ENCODE results near the gene MCTP1. TPM values are rescaled to one million over a fixed set of nuclear protein-coding genes. Genes with fewer than 3 reads are reported as not detected.
A peak's percentile ranks its signal among the peaks of the same experiment; 100 is the strongest.

Gene MCTP1
- total and polyA plus RNA-seq, 2 of the 13 experiments (the other 11 are each of a cell fraction or from before 2014, with no cell fraction given): 0.15 to 0.48 TPM

GRCh38 chr5:95050708-95051107, 234.2 kb downstream of the MCTP1 start:
- in situ Hi-C loops (cut with HindIII; ENCODE audit: extremely low pct_ligation_motif_present, low pct_unique_long_range_greater_than_20kb): no loop called here
- DNase-seq (ENCODE audit: low spot score) (no peak), ATAC-seq (no peak), FAIRE-seq (no peak)
- Histone ChIP-seq H3K4me2 (ENCODE audit: low read depth, low read length) (no peak overlapping the region), H3K4me1 (ENCODE audit: insufficient read depth, low read length) (no peaks in the 10 kb centered on the region), H3K79me2 (ENCODE audit: insufficient read depth, low read length) (no peaks in the 10 kb centered on the region), H3K27ac (ENCODE audit: extremely low read length, insufficient read depth, low read length) (no peak overlapping the region), H3K4me3 (replicated peaks in 1 of 3; ENCODE audit: insufficient read depth in 1 of 3, low read depth in 2 of 3, low read length in 3 of 3) (no peak overlapping the region), H3K36me3 (replicated peaks in 1 of 2; ENCODE audit: control insufficient read depth in 1 of 2, insufficient read depth in 2 of 2, low read length in 2 of 2) (no peaks in the 10 kb centered on the region), H3K27me3 (ENCODE audit: control insufficient read depth in 1 of 2, insufficient read depth in 2 of 2, low read length in 2 of 2) (no peaks in the 10 kb centered on the region), H3K9ac (ENCODE audit: insufficient read depth, low read depth, low read length) (no peak overlapping the region), H4K20me1 (ENCODE audit: insufficient read depth, low read length) (no peaks in the 10 kb centered on the region), H2AFZ (ENCODE audit: low read length) (no peak overlapping the region), H3K9me3 (ENCODE audit: low read length) (no peaks in the 10 kb centered on the region)
- intact Hi-C loops (cut with micrococcal nuclease; ENCODE audit: unreplicated experiment): no loop called here
- CTCF ChIA-PET (ENCODE audit: low intra/inter-chr PET ratio, low total read pairs): no interaction called here
- WGBS (ENCODE audit: low lambda C conversion rate): 0% methylated on average over 1 of the region's 1 CpG
- TF ChIP-seq HNRNPH1 (optimal IDR thresholded peaks at IDR 0.05; ENCODE audit: low read depth, low read length): no peak
- peak; percentile 46; the same call in 1 of the 2 replicates for TF ChIP-seq ATF7 (IDR thresholded peaks at IDR 0.05)
- TF ChIP-seq ATF7 (CRISPR knock-in tag; IDR thresholded peaks at IDR 0.05): no peak
- TF ChIP-seq MNT (IDR thresholded peaks at IDR 0.05): peak; percentile 60; the same call in 1 of the 2 replicates
- no TSS peak for BruUV-seq (replicated peaks)
- POLR2A ChIA-PET: no interaction called here

GRCh38 chr5:95048628-95049027, 236.3 kb downstream of the MCTP1 start:
- ChIA-PET POLR2A (no interaction called here), CTCF (ENCODE audit: low intra/inter-chr PET ratio, low total read pairs) (no interaction called here)
- H3K4me3 ChIP-seq (replicated peaks in 1 of 3; ENCODE audit: insufficient read depth in 1 of 3, low read depth in 2 of 3, low read length in 3 of 3): no peak overlapping the region
- no peaks in the 10 kb centered on the region for H3K27me3 ChIP-seq (ENCODE audit: control insufficient read depth in 1 of 2, insufficient read depth in 2 of 2, low read length in 2 of 2)
- no peaks in the 10 kb centered on the region for H4K20me1 ChIP-seq (ENCODE audit: insufficient read depth, low read length)
- no peak for ATAC-seq
- in situ Hi-C loops (cut with HindIII; ENCODE audit: extremely low pct_ligation_motif_present, low pct_unique_long_range_greater_than_20kb): no loop called here
- H3K27ac ChIP-seq (ENCODE audit: extremely low read length, insufficient read depth, low read length): no peak overlapping the region
- H2AFZ ChIP-seq (ENCODE audit: low read length): no peak overlapping the region
- DNase-seq (ENCODE audit: low spot score): no peak
- H3K36me3 ChIP-seq (replicated peaks in 1 of 2; ENCODE audit: control insufficient read depth in 1 of 2, insufficient read depth in 2 of 2, low read length in 2 of 2): no peaks in the 10 kb centered on the region
- no peaks in the 10 kb centered on the region for H3K9me3 ChIP-seq (ENCODE audit: low read length)
- BruUV-seq (replicated peaks): no TSS peak
- H3K4me2 ChIP-seq (ENCODE audit: low read depth, low read length): no peak overlapping the region
- intact Hi-C loops (cut with micrococcal nuclease; ENCODE audit: unreplicated experiment): no loop called here
- no peak overlapping the region for H3K9ac ChIP-seq (ENCODE audit: insufficient read depth, low read depth, low read length)
- WGBS (ENCODE audit: low lambda C conversion rate): 0% methylated on average over 1 of the region's 1 CpG
- no peaks in the 10 kb centered on the region for H3K79me2 ChIP-seq (ENCODE audit: insufficient read depth, low read length)
- no peaks in the 10 kb centered on the region for H3K4me1 ChIP-seq (ENCODE audit: insufficient read depth, low read length)
- no peak for FAIRE-seq
- TF ChIP-seq ZNF20 (CRISPR knock-in tag; IDR thresholded peaks at IDR 0.05) (no peak), ZNF580 (CRISPR knock-in tag; IDR thresholded peaks at IDR 0.05; ENCODE audit: borderline replicate concordance, low read depth) (no peak), IKZF1 (IDR thresholded peaks at IDR 0.05) (no peak), ZNF101 (CRISPR knock-in tag; IDR thresholded peaks at IDR 0.05; ENCODE audit: borderline replicate concordance, low read depth) (no peak), NFYB (CRISPR knock-in tag; IDR thresholded peaks at IDR 0.05) (no peak), HES4 (CRISPR knock-in tag; IDR thresholded peaks at IDR 0.05; ENCODE audit: borderline replicate concordance) (no peak), ZNF260 (CRISPR knock-in tag; IDR thresholded peaks at IDR 0.05; ENCODE audit: borderline replicate concordance, low read depth) (no peak), FOSL2 (CRISPR knock-in tag; IDR thresholded peaks at IDR 0.05) (no peak), KDM4B (CRISPR knock-in tag; IDR thresholded peaks at IDR 0.05) (no peak), YEATS4 (CRISPR knock-in tag; IDR thresholded peaks at IDR 0.05; ENCODE audit: borderline replicate concordance) (no peak), PRDM10 (CRISPR knock-in tag; IDR thresholded peaks at IDR 0.05; ENCODE audit: low read depth) (no peak), ZNF432 (CRISPR knock-in tag; IDR thresholded peaks at IDR 0.05; ENCODE audit: borderline replicate concordance) (no peak)
